Choroid plexus epithelial cell (primary cell): ENCODE results near the gene FCN1.
"Not testable (repeated sequence)": the region's sequence is repeated elsewhere in the genome, so short reads cannot be mapped to it uniquely, and the experiment has no call there.

Source experiments
- DNase-seq: peaks from one replicate; pipeline ENCODE4 v3.0.0-alpha.2; 2010; ENCODE audit warnings: low read depth
- H3K4me3 ChIP-seq: 2 replicates; pipeline ENCODE4 v1.5.1; 2011; ENCODE audit warnings: low read depth, mild to moderate bottlenecking, control low read depth, low read length, moderate library complexity
- TF ChIP-seq, protein P1 (sequence below): conservative IDR thresholded peaks from 2 replicates; pipeline ENCODE4 v1.5.1; 2011; ENCODE audit warnings: low read depth, mild to moderate bottlenecking, control low read depth, inconsistent platforms, low read length, moderate library complexity

The FCN1 gene

DNA sequence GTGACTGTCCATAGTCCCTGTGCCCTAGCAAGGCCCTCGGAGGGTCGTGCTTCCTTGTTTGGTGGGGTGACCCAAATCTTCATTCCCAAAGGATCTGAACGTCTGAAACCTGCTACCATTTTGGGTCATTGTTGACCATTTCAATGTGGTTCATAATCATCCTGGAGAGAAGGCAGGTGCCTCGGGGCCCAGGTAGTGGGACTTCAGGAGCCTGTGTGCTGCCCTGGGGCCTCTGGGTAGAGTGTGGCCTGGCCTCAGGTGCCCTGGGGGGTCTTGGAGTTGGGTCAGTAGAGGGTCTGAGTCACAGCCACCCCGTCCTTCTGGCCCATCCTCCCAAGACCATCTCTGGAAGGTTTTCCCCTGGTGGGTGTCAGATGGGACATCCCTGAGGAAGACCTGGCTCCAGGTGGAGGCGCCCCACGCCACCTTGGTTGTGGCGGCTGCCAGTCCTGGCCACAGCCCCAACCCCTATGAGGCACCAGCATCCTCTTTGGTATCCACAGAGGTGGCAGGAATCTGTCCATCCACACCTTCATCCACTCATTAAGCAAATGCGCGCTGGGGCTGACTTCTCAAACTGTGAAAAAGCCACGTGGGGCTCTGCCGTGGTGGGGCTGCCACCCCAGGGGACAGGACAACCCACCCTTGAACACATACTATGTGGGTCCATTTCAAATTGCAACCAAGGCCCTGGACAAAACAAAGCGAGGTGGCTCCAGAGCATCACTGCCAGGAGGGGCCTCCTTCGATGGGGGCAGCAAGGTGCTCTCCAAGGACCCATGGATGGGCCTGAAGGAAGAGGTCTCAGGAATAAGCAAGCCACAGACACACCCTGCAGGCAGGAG, 41.6 kb upstream of the FCN1 start:
- TF ChIP-seq, protein P1, sequence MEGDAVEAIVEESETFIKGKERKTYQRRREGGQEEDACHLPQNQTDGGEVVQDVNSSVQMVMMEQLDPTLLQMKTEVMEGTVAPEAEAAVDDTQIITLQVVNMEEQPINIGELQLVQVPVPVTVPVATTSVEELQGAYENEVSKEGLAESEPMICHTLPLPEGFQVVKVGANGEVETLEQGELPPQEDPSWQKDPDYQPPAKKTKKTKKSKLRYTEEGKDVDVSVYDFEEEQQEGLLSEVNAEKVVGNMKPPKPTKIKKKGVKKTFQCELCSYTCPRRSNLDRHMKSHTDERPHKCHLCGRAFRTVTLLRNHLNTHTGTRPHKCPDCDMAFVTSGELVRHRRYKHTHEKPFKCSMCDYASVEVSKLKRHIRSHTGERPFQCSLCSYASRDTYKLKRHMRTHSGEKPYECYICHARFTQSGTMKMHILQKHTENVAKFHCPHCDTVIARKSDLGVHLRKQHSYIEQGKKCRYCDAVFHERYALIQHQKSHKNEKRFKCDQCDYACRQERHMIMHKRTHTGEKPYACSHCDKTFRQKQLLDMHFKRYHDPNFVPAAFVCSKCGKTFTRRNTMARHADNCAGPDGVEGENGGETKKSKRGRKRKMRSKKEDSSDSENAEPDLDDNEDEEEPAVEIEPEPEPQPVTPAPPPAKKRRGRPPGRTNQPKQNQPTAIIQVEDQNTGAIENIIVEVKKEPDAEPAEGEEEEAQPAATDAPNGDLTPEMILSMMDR: no peak
- H3K4me3 ChIP-seq: no peak overlapping the region
- no peak for DNase-seq

DNA sequence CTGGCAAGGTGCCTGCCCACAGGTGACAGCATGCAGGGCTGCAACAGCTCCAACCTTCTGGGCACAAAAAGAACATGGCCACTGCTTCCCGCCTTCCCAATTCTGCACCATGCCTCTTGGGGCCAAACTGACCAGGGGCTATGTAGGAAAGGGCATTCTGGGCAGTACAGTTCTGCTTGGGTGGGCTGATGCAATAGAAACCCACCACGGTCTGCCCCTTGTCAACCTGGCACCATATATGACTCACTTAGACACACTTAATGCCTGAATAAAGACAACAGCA, 40.2 kb upstream of the FCN1 start:
- DNase-seq: no peak
- no peak overlapping the region for H3K4me3 ChIP-seq
- TF ChIP-seq, protein P1: no peak

DNA sequence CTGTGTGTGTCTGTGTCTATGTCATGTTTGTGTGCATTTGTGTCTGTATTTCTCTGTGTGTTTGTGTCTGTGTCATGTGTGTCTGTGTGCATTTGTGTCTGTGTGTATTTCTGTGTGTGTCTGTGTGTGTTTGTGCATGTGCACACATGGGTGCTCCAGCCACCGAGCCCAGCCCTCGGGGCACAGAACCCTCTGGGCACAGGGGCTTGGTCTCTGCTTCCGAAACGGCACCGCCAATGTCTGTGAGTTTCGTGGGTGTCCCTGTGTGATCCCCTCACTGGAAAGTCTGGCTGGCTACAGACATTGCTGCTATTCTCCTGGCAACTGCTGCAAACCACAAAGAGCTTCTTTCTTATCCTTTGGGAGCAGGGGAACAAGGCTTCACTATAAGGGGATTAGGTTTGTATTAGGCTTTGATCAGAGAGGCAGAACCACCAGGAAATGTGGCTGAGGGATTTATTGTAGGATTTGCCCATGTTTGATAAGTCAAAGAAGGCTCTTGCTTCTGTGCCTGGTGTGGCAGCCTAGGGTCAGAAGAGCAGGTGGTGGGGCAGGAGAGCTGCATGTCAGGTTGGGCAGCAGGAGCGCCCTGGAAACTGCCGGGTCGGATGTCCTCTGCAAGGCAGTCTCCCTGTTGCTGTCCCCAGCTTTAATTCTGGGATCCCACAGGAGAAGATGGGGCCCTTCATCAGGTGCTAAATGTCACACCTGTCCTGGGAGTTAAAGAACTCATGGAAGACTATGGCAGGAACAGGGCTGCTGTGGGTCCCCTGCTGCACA, 39.6 kb upstream of the FCN1 start:
- DNase-seq: no peak
- TF ChIP-seq, protein P1: no peak
- H3K4me3 ChIP-seq: no peak overlapping the region

DNA sequence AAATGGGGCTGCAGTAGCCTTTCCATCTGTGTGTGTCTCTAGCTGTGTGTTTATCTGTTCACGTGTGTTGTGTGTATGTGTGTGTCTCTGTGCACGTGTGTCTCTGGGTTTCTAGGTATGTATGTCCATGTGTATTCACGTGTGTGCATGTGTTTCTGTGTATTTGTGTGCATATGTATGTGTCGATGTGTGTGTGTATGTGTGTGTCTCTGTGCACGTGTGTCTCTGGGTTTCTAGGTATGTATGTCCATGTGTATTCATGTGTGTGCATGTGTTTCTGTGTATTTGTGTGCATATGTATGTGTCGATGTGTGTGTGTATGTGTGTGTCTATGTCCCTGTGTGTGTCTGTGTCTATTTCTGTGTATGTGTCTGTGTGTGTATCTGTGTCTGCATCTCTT, 38.7 kb upstream of the FCN1 start:
- DNase-seq, H3K4me3 ChIP-seq: not testable (repeated sequence)

DNA sequence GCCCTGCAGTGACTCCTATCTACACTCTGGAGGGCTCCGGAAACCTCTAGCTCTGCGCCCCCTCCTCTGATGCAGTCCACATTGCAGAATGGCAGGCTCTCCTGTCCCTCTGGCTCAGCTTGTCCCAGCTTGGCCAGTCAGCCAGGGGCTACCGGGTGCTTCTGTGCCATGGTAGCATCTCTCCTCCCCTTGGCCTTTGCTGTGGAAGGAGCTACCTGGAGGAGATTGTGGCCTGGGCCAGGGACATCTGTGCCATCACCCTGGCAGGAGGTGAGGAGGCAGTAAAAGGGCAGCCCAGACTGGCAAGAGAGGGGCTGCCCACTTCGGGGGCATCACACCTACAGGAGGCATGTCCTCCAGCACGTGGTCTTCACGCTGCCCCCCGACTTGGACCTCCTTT, 38.1 kb upstream of the FCN1 start:
- no peak for DNase-seq
- TF ChIP-seq, protein P1: no peak
- H3K4me3 ChIP-seq: no peak overlapping the region

DNA sequence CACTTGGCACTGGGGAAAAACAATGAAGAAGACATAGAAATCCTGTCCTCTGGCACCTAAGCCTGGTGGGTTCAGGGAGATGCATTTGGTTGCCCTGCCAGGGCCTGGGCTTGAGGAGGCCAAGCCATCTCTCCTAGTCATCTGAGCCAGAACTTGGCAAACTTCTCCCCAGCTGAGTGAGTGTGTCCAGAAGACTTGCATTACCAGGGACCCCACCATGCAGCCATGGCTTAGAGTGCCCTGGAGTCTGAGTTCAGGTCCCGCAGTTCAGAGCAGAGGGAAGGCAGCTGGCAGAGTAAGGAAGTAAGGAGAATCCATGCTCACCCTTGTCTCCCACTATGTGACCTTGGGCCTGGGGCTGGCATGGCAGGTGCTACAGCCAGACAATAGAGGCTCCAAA, 37.4 kb upstream of the FCN1 start:
- no peak overlapping the region for H3K4me3 ChIP-seq
- TF ChIP-seq, protein P1: no peak
- DNase-seq: no peak

DNA sequence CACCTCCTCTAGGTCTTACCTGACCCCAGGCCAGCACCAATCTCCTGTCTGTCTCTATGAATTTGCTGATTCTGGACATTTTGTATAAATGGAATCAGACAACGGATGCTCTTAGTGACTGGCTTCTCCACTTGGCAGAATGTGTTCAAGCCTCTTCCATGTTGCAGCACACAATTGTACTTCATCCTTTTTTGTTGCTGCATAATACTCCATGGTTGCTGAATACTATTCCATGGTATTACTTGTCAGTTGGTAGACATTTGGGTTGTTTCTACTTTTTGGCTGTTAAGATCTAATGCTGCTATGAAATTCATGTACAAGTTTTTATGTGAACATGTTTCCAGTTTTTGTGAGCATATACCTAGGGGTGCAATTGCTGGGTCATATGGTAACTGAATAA, 34.3 kb upstream of the FCN1 start:
- no peak overlapping the region for H3K4me3 ChIP-seq
- DNase-seq: no peak
- TF ChIP-seq, protein P1: no peak
